Measurements from ENCODE around the gene DLX1.

- TF ChIP-seq CTCF (IDR thresholded peaks at IDR 0.05 in 4 of 5, conservative IDR thresholded peaks at IDR 0.05 in 1 of 5) (no peak), POLR2A (IDR thresholded peaks at IDR 0.05) (no peak)
Measured at GRCh38 chr2:172099472-172100079, 14.3 kb downstream of the DLX1 start.
